Measurements from ENCODE around the gene ZNHIT2.

Gene ZNHIT2

DNA sequence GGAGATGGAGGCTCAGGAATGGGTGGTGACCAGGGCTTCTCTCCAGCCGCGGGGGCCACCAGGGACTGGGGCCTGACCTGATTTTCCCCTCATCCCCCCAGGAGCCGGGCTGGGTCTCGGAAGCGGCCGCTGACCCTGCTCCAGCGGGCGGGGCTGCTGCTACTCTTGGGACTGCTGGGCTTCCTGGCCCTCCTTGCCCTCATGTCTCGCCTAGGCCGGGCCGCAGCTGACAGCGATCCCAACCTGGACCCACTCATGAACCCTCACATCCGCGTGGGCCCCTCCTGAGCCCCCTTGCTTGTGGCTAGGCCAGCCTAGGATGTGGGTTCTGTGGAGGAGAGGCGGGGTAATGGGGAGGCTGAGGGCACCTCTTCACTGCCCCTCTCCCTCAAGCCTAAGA is 29.7 kb downstream of the ZNHIT2 start:
- peaks cover 3% of the 10 kb centered on the region for H3K4me1 ChIP-seq (ENCODE audit: control insufficient read depth, insufficient read depth, low read length)
- H3K36me3 ChIP-seq (ENCODE audit: control insufficient read depth, insufficient read depth, low read length): peaks cover 19% of the 10 kb centered on the region
- no peaks in the 10 kb centered on the region for H3K27me3 ChIP-seq (ENCODE audit: control insufficient read depth, insufficient read depth, low read length)
- no peak overlapping the region for H3K4me3 ChIP-seq (ENCODE audit: low read depth, low read length)
- no peaks in the 10 kb centered on the region for H3K9me3 ChIP-seq (ENCODE audit: control insufficient read depth, insufficient read depth, low read length)
- no peak overlapping the region for H3K9ac ChIP-seq (ENCODE audit: low read depth, low read length)

- Histone ChIP-seq H3K9me3 (ENCODE audit: control insufficient read depth, insufficient read depth, low read length) (no peaks in the 10 kb centered on the region), H3K9ac (ENCODE audit: low read depth, low read length) (no peak overlapping the region), H3K27me3 (ENCODE audit: control insufficient read depth, insufficient read depth, low read length) (no peaks in the 10 kb centered on the region), H3K36me3 (ENCODE audit: control insufficient read depth, insufficient read depth, low read length) (peaks cover 20% of the 10 kb centered on the region), H3K4me1 (ENCODE audit: control insufficient read depth, insufficient read depth, low read length) (peaks cover 5% of the 10 kb centered on the region), H3K4me3 (ENCODE audit: low read depth, low read length) (no peak overlapping the region)
Measured at GRCh38 chr11:65087216-65087615, 30.3 kb downstream of the ZNHIT2 start.

DNA sequence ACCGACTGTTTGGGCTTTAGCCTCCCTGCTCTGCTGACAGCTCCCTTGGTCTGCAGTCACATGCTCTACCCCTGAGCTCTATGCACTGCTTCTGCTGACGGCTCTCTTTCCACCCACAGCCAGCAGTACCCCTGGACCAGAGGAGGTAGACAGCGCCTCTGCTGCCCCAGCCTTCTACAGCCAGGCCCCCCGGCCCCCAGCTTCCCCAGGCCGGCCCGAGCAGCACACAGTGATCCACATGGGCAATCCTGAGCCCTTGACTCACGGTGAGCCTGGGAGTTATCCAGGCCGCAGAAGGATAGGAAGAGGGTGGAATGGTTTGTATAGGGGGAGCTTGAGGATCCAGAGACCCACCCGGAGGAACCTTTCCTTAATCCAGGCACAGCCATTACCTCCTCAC is 30.7 kb downstream of the ZNHIT2 start:
- no peak overlapping the region for H3K4me3 ChIP-seq (ENCODE audit: low read depth, low read length)
- peaks cover 24% of the 10 kb centered on the region for H3K36me3 ChIP-seq (ENCODE audit: control insufficient read depth, insufficient read depth, low read length)
- peaks cover 5% of the 10 kb centered on the region for H3K4me1 ChIP-seq (ENCODE audit: control insufficient read depth, insufficient read depth, low read length)
- H3K9ac ChIP-seq (ENCODE audit: low read depth, low read length): no peak overlapping the region
- no peaks in the 10 kb centered on the region for H3K27me3 ChIP-seq (ENCODE audit: control insufficient read depth, insufficient read depth, low read length)
- no peaks in the 10 kb centered on the region for H3K9me3 ChIP-seq (ENCODE audit: control insufficient read depth, insufficient read depth, low read length)

DNA sequence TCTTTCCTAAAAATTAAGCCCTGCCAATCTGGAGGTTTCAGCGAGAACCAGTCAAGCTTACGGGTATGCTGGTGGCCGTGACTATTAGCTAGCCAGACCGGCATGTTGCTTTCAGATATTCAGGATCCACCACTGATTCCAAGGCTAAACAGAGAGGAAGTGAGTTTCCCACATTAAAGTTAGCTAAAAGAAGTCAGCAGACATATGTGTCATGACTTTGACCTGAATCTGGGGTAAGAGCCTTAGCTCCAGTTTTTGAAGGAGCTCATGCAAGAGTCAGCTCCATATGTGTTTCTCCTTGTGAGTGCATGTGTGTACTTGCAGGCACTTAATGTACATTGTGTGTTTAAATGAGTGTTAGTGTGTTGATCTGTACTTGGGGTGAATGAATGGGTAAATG is 32.1 kb downstream of the ZNHIT2 start:
- peaks cover 5% of the 10 kb centered on the region for H3K4me1 ChIP-seq (ENCODE audit: control insufficient read depth, insufficient read depth, low read length)
- no peaks in the 10 kb centered on the region for H3K9me3 ChIP-seq (ENCODE audit: control insufficient read depth, insufficient read depth, low read length)
- no peak overlapping the region for H3K9ac ChIP-seq (ENCODE audit: low read depth, low read length)
- no peaks in the 10 kb centered on the region for H3K27me3 ChIP-seq (ENCODE audit: control insufficient read depth, insufficient read depth, low read length)
- peaks cover 29% of the 10 kb centered on the region for H3K36me3 ChIP-seq (ENCODE audit: control insufficient read depth, insufficient read depth, low read length)
- no peak overlapping the region for H3K4me3 ChIP-seq (ENCODE audit: low read depth, low read length)

DNA sequence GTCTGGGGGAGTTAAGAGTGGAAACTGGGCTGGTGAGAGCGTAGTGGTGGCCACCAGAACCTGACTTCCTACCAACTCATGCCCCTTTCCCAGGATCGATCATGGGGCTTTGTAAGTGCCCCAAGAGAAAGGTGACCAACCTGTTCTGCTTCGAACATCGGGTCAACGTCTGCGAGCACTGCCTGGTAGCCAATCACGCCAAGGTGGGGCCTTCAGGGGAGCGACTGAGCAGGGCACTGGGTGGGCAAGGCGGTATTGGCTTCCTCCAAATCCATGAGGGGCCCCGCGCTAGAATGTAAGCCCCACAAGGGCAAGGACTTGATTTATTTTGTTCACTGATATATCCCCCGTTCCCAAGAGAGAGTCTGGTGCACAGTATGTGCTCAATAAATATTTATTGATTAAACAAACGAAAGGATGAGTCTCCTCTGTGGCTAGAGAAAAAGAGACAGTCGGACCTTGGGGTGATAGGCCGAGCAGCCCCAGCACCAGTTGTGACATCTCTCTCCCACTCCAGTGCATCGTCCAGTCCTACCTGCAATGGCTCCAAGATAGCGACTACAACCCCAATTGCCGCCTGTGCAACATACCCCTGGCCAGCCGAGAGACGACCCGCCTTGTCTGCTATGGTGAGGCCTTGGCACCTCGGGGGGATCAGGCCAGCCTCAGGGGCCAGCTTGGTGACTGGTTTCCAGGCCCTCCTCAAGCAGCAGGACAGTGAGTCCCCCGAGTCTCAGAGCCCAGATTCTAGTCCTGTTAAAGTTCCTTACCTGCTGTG is 32.7 kb downstream of the ZNHIT2 start:
- peak overlapping the region; percentile 96 for H3K4me3 ChIP-seq (ENCODE audit: low read depth, low read length)
- H3K4me1 ChIP-seq (ENCODE audit: control insufficient read depth, insufficient read depth, low read length): peaks cover 5% of the 10 kb centered on the region
- H3K9me3 ChIP-seq (ENCODE audit: control insufficient read depth, insufficient read depth, low read length): no peaks in the 10 kb centered on the region
- peaks cover 29% of the 10 kb centered on the region for H3K36me3 ChIP-seq (ENCODE audit: control insufficient read depth, insufficient read depth, low read length)
- H3K9ac ChIP-seq (ENCODE audit: low read depth, low read length): peak overlapping the region; percentile 93
- H3K27me3 ChIP-seq (ENCODE audit: control insufficient read depth, insufficient read depth, low read length): no peaks in the 10 kb centered on the region

- Histone ChIP-seq H3K36me3 (ENCODE audit: control insufficient read depth, insufficient read depth, low read length) (peaks cover 35% of the 10 kb centered on the region), H3K4me3 (ENCODE audit: low read depth, low read length) (peak within 1 kb of the TSS; percentile 96), H3K4me1 (ENCODE audit: control insufficient read depth, insufficient read depth, low read length) (peaks cover 5% of the 10 kb centered on the region), H3K9ac (ENCODE audit: low read depth, low read length) (peak within 1 kb of the TSS; percentile 93), H3K27me3 (ENCODE audit: control insufficient read depth, insufficient read depth, low read length) (no peaks in the 10 kb centered on the region), H3K9me3 (ENCODE audit: control insufficient read depth, insufficient read depth, low read length) (no peaks in the 10 kb centered on the region)
Measured at GRCh38 chr11:65083834-65084597, 33.5 kb downstream of the ZNHIT2 start, which contains the start of the genes CDCA5 and ZFPL1. CDCA5 (minus strand) TSS chr11:65084040; CDS start chr11:65083978, 62 bp downstream. ZFPL1 (plus strand) TSS chr11:65084222; CDS start chr11:65084699, 477 bp downstream.

- H3K9ac ChIP-seq (ENCODE audit: low read depth, low read length): peak overlapping the region; percentile 93
- H3K27me3 ChIP-seq (ENCODE audit: control insufficient read depth, insufficient read depth, low read length): no peaks in the 10 kb centered on the region
- peaks cover 5% of the 10 kb centered on the region for H3K4me1 ChIP-seq (ENCODE audit: control insufficient read depth, insufficient read depth, low read length)
- no peaks in the 10 kb centered on the region for H3K9me3 ChIP-seq (ENCODE audit: control insufficient read depth, insufficient read depth, low read length)
- peak overlapping the region; percentile 96 for H3K4me3 ChIP-seq (ENCODE audit: low read depth, low read length)
- H3K36me3 ChIP-seq (ENCODE audit: control insufficient read depth, insufficient read depth, low read length): peaks cover 34% of the 10 kb centered on the region
Measured at GRCh38 chr11:65083134-65083833, 34.2 kb downstream of the ZNHIT2 start.

DNA sequence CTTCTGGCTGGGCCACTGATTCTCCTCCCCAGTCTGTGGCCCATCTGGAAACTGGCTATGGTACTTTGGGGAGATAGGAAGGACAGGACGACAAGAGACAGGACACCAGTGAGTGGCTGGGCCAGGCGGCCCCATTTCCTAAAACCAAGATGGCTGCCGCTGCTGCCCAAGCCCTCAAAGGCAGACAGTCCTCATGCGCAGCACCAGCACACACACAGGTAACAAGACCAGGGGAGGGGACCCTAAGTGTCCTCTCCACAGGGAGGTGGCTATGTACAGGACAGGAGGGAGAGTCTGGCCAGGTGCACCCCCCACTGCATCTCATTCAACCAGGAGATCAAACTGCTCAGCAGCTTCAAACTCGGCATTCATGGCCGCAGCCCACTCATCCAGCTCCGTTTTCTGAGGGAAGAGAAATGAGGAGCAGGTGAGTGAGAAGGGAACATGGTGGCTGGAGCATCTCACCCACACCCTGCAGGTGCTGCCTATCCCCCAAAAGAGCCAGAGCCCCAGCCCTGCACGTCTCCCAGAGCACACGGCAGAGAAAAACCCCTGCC is 38.6 kb downstream of the ZNHIT2 start:
- Histone ChIP-seq H3K27me3 (ENCODE audit: control insufficient read depth, insufficient read depth, low read length) (no peaks in the 10 kb centered on the region), H3K9ac (ENCODE audit: low read depth, low read length) (no peak overlapping the region), H3K9me3 (ENCODE audit: control insufficient read depth, insufficient read depth, low read length) (no peaks in the 10 kb centered on the region), H3K36me3 (ENCODE audit: control insufficient read depth, insufficient read depth, low read length) (peaks cover 40% of the 10 kb centered on the region), H3K4me1 (ENCODE audit: control insufficient read depth, insufficient read depth, low read length) (peaks cover 5% of the 10 kb centered on the region), H3K4me3 (ENCODE audit: low read depth, low read length) (no peak overlapping the region)

- H3K9me3 ChIP-seq (ENCODE audit: control insufficient read depth, insufficient read depth, low read length): no peaks in the 10 kb centered on the region
- peaks cover 5% of the 10 kb centered on the region for H3K4me1 ChIP-seq (ENCODE audit: control insufficient read depth, insufficient read depth, low read length)
- H3K4me3 ChIP-seq (ENCODE audit: low read depth, low read length): no peak overlapping the region
- peaks cover 40% of the 10 kb centered on the region for H3K36me3 ChIP-seq (ENCODE audit: control insufficient read depth, insufficient read depth, low read length)
- H3K9ac ChIP-seq (ENCODE audit: low read depth, low read length): no peak overlapping the region
- H3K27me3 ChIP-seq (ENCODE audit: control insufficient read depth, insufficient read depth, low read length): no peaks in the 10 kb centered on the region
Measured at GRCh38 chr11:65078151-65078550, 39.4 kb downstream of the ZNHIT2 start.

- Histone ChIP-seq H3K9ac (ENCODE audit: low read depth, low read length) (no peak overlapping the region), H3K27me3 (ENCODE audit: control insufficient read depth, insufficient read depth, low read length) (no peaks in the 10 kb centered on the region), H3K4me3 (ENCODE audit: low read depth, low read length) (no peak overlapping the region), H3K9me3 (ENCODE audit: control insufficient read depth, insufficient read depth, low read length) (no peaks in the 10 kb centered on the region), H3K4me1 (ENCODE audit: control insufficient read depth, insufficient read depth, low read length) (no peaks in the 10 kb centered on the region), H3K36me3 (ENCODE audit: control insufficient read depth, insufficient read depth, low read length) (peaks cover 40% of the 10 kb centered on the region)
Measured at GRCh38 chr11:65077451-65077850, 40.0 kb downstream of the ZNHIT2 start.

GRCh38 chr11:65072631-65072966 is 44.9 kb downstream of the ZNHIT2 start:
- Histone ChIP-seq H3K4me3 (ENCODE audit: low read depth, low read length) (no peak overlapping the region), H3K9ac (ENCODE audit: low read depth, low read length) (no peak overlapping the region)

More at GRCh38 chr11:65072631-65072966, 44.9 kb downstream of the ZNHIT2 start:
- no peaks in the 10 kb centered on the region for H3K4me1 ChIP-seq (ENCODE audit: control insufficient read depth, insufficient read depth, low read length)
- H3K27me3 ChIP-seq (ENCODE audit: control insufficient read depth, insufficient read depth, low read length): no peaks in the 10 kb centered on the region
- H3K9me3 ChIP-seq (ENCODE audit: control insufficient read depth, insufficient read depth, low read length): no peaks in the 10 kb centered on the region
- H3K36me3 ChIP-seq (ENCODE audit: control insufficient read depth, insufficient read depth, low read length): peaks cover 18% of the 10 kb centered on the region

Data from iPS-15b (cell line).